K562 (cell line): ENCODE results near the gene CARMIL3.

Source experiments
- AFF4 ChIP-seq: sonication (generic); formaldehyde crosslinking; IDR thresholded peaks from 2 replicates; pipeline ENCODE4 v1.8.0; 2023; ENCODE audit warnings: mild to moderate bottlenecking, missing genetic modification reagents
- CHD2 ChIP-seq: IDR thresholded peaks from 2 replicates; pipeline ENCODE4 v1.6.1; 2011; ENCODE audit warnings: low read depth, low read length
- EP300 ChIP-seq: IDR thresholded peaks from 2 replicates; pipeline ENCODE4 v1.6.1; 2012; ENCODE audit warnings: low read length, improper control_type of control experiment
- ILK ChIP-seq: fragments of 450-650 bp; IDR thresholded peaks from 2 replicates; pipeline ENCODE4 v1.6.1; 2016; ENCODE audit warnings: missing genetic modification characterization, low read depth, mild to moderate bottlenecking, missing compliant biosample characterization, moderate library complexity, borderline replicate concordance
- MAFK ChIP-seq: IDR thresholded peaks from 2 replicates; pipeline ENCODE4 v1.6.1; 2011; ENCODE audit warnings: low read length, improper control_type of control experiment
- MYNN ChIP-seq, 2 experiments: sonication (generic); formaldehyde crosslinking in 1 of 2; IDR thresholded peaks; 2 replicates each; pipeline versions ENCODE4 v1.5.0 to v1.6.1; 2016 to 2020; ENCODE audit warnings: antibody characterized with exemption in 1 of 2, missing genetic modification reagents in 1 of 2
- NR2C2 ChIP-seq, 2 experiments: fragments of 200-800 bp in 1 of 2; sonication (Bioruptor generic) in 1 of 2; sonication (generic) in 1 of 2; formaldehyde crosslinking in 1 of 2; IDR thresholded peaks; 2 replicates each; pipeline versions ENCODE4 v1.6.1 to v1.8.0; 2016 to 2022; ENCODE audit warnings: mild to moderate bottlenecking in 1 of 2, missing compliant biosample characterization in 1 of 2, missing genetic modification characterization in 1 of 2, missing genetic modification reagents in 1 of 2
- RBBP5 ChIP-seq: fragments of 200-600 bp; sonication (generic); IDR thresholded peaks from 2 replicates; pipeline ENCODE4 v1.6.1; 2012; ENCODE audit warnings: borderline replicate concordance, mild to moderate bottlenecking, low read length, control low read depth, inconsistent platforms; ENCODE audit not compliant: insufficient read depth, poor library complexity, severe bottlenecking
- TCF7L2 ChIP-seq: fragments of 150-350 bp; IDR thresholded peaks from 2 replicates; pipeline ENCODE4 v1.6.1; 2016; ENCODE audit warnings: low read depth, mild to moderate bottlenecking, low read length, moderate library complexity
- YBX1 ChIP-seq: fragments of 450-650 bp; IDR thresholded peaks from 2 replicates; pipeline ENCODE4 v1.7.1; 2016; ENCODE audit warnings: mild to moderate bottlenecking
- ZC3H11A ChIP-seq: IDR thresholded peaks from 2 replicates; pipeline ENCODE4 v1.6.1; 2012; ENCODE audit warnings: low read depth, low read length, improper control_type of control experiment
- TF ChIP-seq, protein P1 (sequence below), 3 experiments: IDR thresholded peaks in 2 of 3; conservative IDR thresholded peaks in 1 of 3; 2 replicates each; pipeline ENCODE4 v1.5.1; 2011 to 2012; ENCODE audit warnings: low read length in 3 of 3, mild to moderate bottlenecking in 3 of 3, control low read depth in 2 of 3, improper control_type of control experiment in 1 of 3, inconsistent platforms in 1 of 3, low read depth in 1 of 3, mixed read lengths in 1 of 3, moderate library complexity in 1 of 3; ENCODE audit not compliant: insufficient read depth in 2 of 3

DNA sequence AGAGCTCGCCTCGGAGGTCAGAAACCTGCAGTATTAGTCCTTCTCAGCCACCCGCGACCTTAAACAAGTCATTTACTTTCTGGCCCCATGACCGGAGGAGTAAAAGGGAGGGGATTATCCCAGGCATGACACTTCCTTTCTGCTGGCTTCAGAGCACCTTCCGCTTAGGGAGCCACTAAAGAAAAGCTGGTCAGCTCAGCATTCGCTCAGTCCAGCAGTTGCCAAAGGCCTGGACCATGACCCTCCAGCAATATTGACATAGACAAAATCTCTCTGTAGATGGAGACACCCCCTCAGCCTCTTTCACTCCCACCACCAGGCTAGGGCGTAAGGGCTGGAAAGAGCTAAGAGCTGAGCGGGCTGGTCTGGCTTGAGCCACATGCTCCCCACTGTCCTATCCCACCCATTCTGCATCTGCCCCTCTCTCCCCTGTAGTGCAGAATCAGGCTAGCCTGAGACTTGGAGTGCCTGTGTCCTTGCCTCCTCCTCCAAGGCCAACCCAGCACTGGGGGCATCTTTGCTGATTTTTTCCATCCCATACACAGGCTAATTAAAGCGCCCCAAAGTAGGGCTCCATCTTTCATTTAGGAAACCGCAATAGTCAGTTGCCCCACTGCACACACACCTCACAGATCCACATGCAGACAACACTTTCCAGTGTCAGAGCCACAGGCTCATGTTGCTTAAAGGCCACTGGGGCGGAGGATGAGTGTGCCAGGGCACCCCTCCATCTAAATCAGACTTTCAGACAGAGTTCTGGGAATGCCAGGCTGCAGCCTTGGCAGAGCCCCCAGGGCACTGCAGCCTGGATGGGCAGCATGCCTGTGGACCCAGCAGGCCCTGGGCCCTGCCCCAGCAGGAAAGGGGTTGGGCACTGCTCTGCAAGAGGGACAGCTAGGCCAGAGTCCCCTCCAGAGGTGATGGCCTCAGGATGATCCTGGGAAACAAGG, 15.6 kb downstream of the CARMIL3 start:
- TF ChIP-seq EP300 (no peak), ZC3H11A (no peak), ILK (tag) (no peak), RBBP5 (no peak), AFF4 (no peak), YBX1 (no peak), NR2C2 (CRISPR knock-in tag; IDR thresholded peaks at IDR 0.05) (no peak), NR2C2 (tag; IDR thresholded peaks at IDR 0.05) (no peak), CHD2 (no peak), MYNN (IDR thresholded peaks at IDR 0.05) (no peak), MYNN (CRISPR knock-in tag; IDR thresholded peaks at IDR 0.05) (no peak), MAFK (no peak), TCF7L2 (no peak)
- TF ChIP-seq, protein P1, sequence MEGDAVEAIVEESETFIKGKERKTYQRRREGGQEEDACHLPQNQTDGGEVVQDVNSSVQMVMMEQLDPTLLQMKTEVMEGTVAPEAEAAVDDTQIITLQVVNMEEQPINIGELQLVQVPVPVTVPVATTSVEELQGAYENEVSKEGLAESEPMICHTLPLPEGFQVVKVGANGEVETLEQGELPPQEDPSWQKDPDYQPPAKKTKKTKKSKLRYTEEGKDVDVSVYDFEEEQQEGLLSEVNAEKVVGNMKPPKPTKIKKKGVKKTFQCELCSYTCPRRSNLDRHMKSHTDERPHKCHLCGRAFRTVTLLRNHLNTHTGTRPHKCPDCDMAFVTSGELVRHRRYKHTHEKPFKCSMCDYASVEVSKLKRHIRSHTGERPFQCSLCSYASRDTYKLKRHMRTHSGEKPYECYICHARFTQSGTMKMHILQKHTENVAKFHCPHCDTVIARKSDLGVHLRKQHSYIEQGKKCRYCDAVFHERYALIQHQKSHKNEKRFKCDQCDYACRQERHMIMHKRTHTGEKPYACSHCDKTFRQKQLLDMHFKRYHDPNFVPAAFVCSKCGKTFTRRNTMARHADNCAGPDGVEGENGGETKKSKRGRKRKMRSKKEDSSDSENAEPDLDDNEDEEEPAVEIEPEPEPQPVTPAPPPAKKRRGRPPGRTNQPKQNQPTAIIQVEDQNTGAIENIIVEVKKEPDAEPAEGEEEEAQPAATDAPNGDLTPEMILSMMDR (IDR thresholded peaks at IDR 0.05 in 2 of 3, conservative IDR thresholded peaks at IDR 0.05 in 1 of 3; ENCODE audit: insufficient read depth in 2 of 3, low read depth in 1 of 3, low read length in 3 of 3) = no peak
